H9 (cell line): ENCODE measurements around the gene MRPS21. TPM values are rescaled to one million over a fixed set of nuclear protein-coding genes. Genes with fewer than 3 reads are reported as not detected.
A peak's percentile ranks its signal among the peaks of the same experiment; 100 is the strongest.

Source experiments
- DNase-seq: peaks from one replicate; pipeline ENCODE4 v3.0.0-alpha.2; 2017
- H2AFZ ChIP-seq: one replicate; pipeline ENCODE4 v1.6.1; 2013; ENCODE audit warnings: mild to moderate bottlenecking, low read length, control low read depth, moderate library complexity
- H2AK5ac ChIP-seq: 2 replicates; pipeline ENCODE4 v1.6.1; 2013; ENCODE audit warnings: low read length, control low read depth, mixed read lengths; ENCODE audit not compliant: insufficient read length
- H2BK120ac ChIP-seq: one replicate; pipeline ENCODE4 v1.6.1; 2013; ENCODE audit warnings: low read depth, mild to moderate bottlenecking, low read length, control low read depth, inconsistent platforms; ENCODE audit not compliant: poor library complexity, severe bottlenecking
- H2BK12ac ChIP-seq: 2 replicates; pipeline ENCODE4 v1.6.1; 2013; ENCODE audit warnings: low read length, control low read depth, mixed read lengths, low read depth; ENCODE audit not compliant: insufficient read length
- H2BK15ac ChIP-seq: 2 replicates; pipeline ENCODE4 v1.6.1; 2013; ENCODE audit warnings: low read depth, low read length, control low read depth
- H2BK20ac ChIP-seq: one replicate; pipeline ENCODE4 v1.6.1; 2013; ENCODE audit warnings: low read depth, mild to moderate bottlenecking, low read length, control low read depth, inconsistent platforms; ENCODE audit not compliant: poor library complexity, severe bottlenecking
- H2BK5ac ChIP-seq: 2 replicates; pipeline ENCODE4 v1.6.1; 2013; ENCODE audit warnings: low read length, control low read depth, mixed read lengths; ENCODE audit not compliant: insufficient read length
- H3K14ac ChIP-seq: 2 replicates; pipeline ENCODE4 v1.6.1; 2013; ENCODE audit warnings: low read length, control low read depth; ENCODE audit not compliant: insufficient read depth
- H3K18ac ChIP-seq: 2 replicates; pipeline ENCODE4 v1.6.1; 2013; ENCODE audit warnings: low read depth, mild to moderate bottlenecking, mixed read lengths, low read length, control low read depth; ENCODE audit not compliant: insufficient read length
- H3K23ac ChIP-seq: 2 replicates; pipeline ENCODE4 v1.6.1; 2013; ENCODE audit warnings: low read length, control low read depth, mixed read lengths, low read depth; ENCODE audit not compliant: insufficient read length
- H3K23me2 ChIP-seq: 2 replicates; pipeline ENCODE4 v1.6.1; 2013; ENCODE audit warnings: low read depth, mild to moderate bottlenecking, mixed read lengths, low read length, control low read depth; ENCODE audit not compliant: insufficient read length, poor library complexity, severe bottlenecking
- H3K27ac ChIP-seq: 2 replicates; pipeline ENCODE4 v1.5.1; 2013; ENCODE audit warnings: low read length, control low read depth, mixed read lengths, low read depth; ENCODE audit not compliant: insufficient read length
- H3K27me3 ChIP-seq: 2 replicates; pipeline ENCODE4 v1.6.1; 2013; ENCODE audit warnings: low read length, control low read depth, inconsistent platforms; ENCODE audit not compliant: insufficient read depth
- H3K4ac ChIP-seq: 2 replicates; pipeline ENCODE4 v1.6.1; 2013; ENCODE audit warnings: low read depth, mild to moderate bottlenecking, control low read depth, inconsistent platforms, low read length, moderate library complexity
- H3K4me1 ChIP-seq: 2 replicates; pipeline ENCODE4 v1.6.1; 2013; ENCODE audit warnings: low read length, control low read depth, inconsistent platforms; ENCODE audit not compliant: insufficient read depth
- H3K4me2 ChIP-seq: 2 replicates; pipeline ENCODE4 v1.6.1; 2013; ENCODE audit warnings: low read length, control low read depth, mixed read lengths; ENCODE audit not compliant: insufficient read length, insufficient read depth
- H3K56ac ChIP-seq: 2 replicates; pipeline ENCODE4 v1.6.1; 2013; ENCODE audit warnings: low read depth, mild to moderate bottlenecking, mixed read lengths, low read length, control low read depth; ENCODE audit not compliant: insufficient read length
- H3K79me1 ChIP-seq: 2 replicates; pipeline ENCODE4 v1.6.1; 2013; ENCODE audit warnings: low read depth, mild to moderate bottlenecking, moderate library complexity, low read length, control low read depth, inconsistent platforms; ENCODE audit not compliant: insufficient read depth, poor library complexity, severe bottlenecking
- H3K79me2 ChIP-seq: 2 replicates; pipeline ENCODE4 v1.6.1; 2013; ENCODE audit warnings: low read length, control low read depth, inconsistent platforms; ENCODE audit not compliant: insufficient read depth
- H3K9ac ChIP-seq: 2 replicates; pipeline ENCODE4 v1.6.1; 2013; ENCODE audit warnings: low read length, control low read depth, mixed read lengths; ENCODE audit not compliant: insufficient read length; ENCODE audit errors: extremely low read depth
- H3K9me3 ChIP-seq: one replicate; pipeline ENCODE4 v1.6.1; 2013; ENCODE audit warnings: low read depth, low read length, inconsistent platforms; ENCODE audit not compliant: control insufficient read depth
- H3T11ph ChIP-seq: one replicate; pipeline ENCODE4 v1.6.1; 2013; ENCODE audit warnings: mild to moderate bottlenecking, low read length, control low read depth, inconsistent platforms
- H4K20me1 ChIP-seq: one replicate; pipeline ENCODE4 v1.6.1; 2013; ENCODE audit not compliant: control insufficient read depth, insufficient read length, insufficient read depth
- H4K5ac ChIP-seq: 2 replicates; pipeline ENCODE4 v1.6.1; 2013; ENCODE audit warnings: low read depth, mild to moderate bottlenecking, mixed read lengths, low read length, control low read depth; ENCODE audit not compliant: insufficient read length
- H4K8ac ChIP-seq: replicated peaks from 2 replicates; pipeline ENCODE4 v1.6.1; 2013; ENCODE audit warnings: low read length, control low read depth, mixed read lengths, low read depth; ENCODE audit not compliant: insufficient read length
- H4K91ac ChIP-seq: 2 replicates; pipeline ENCODE4 v1.6.1; 2013; ENCODE audit warnings: low read depth, mild to moderate bottlenecking, moderate library complexity, mixed read lengths, low read length, control low read depth; ENCODE audit not compliant: insufficient read length
- H3K27ac Mint-ChIP-seq, 3 experiments: 2 replicates in 2 of 3; 3 replicates in 1 of 3; pipeline ENCODE4 v1.8.0; 2020 to 2021; ENCODE audit warnings: mixed read lengths in 3 of 3, mild to moderate bottlenecking in 1 of 3, moderate library complexity in 1 of 3
- H3K27me3 Mint-ChIP-seq: 2 replicates; pipeline ENCODE4 v1.8.0; 2021; ENCODE audit warnings: low read depth, mild to moderate bottlenecking, moderate library complexity, mixed read lengths
- H3K36me3 Mint-ChIP-seq, 3 experiments: 2 replicates in 2 of 3; 3 replicates in 1 of 3; pipeline ENCODE4 v1.8.0; 2020 to 2021; ENCODE audit warnings: low read depth in 3 of 3, mixed read lengths in 3 of 3; ENCODE audit not compliant: insufficient read depth in 1 of 3
- H3K4me1 Mint-ChIP-seq, 2 experiments: 2 replicates each; pipeline ENCODE4 v1.8.0; 2020; ENCODE audit warnings: mixed read lengths in 2 of 2
- H3K4me3 Mint-ChIP-seq, 2 experiments: 2 replicates in 1 of 2; 3 replicates in 1 of 2; pipeline ENCODE4 v1.8.0; 2020 to 2021; ENCODE audit warnings: mild to moderate bottlenecking in 2 of 2, mixed read lengths in 2 of 2, moderate library complexity in 1 of 2
- H3K9me3 Mint-ChIP-seq, 2 experiments: 2 replicates in 1 of 2; 3 replicates in 1 of 2; pipeline ENCODE4 v1.8.0; 2020; ENCODE audit warnings: mild to moderate bottlenecking in 2 of 2, mixed read lengths in 2 of 2, moderate library complexity in 1 of 2
- CTCF ChIP-seq: fragments of 200-600 bp; sonication (generic); conservative IDR thresholded peaks from 3 replicates; pipeline ENCODE4 v1.8.0; 2021; ENCODE audit warnings: antibody characterized with exemption, mild to moderate bottlenecking
- WGBS: extraction: QIAGEN DNeasy Blood & Tissue Kit; methylation state at CpG from one replicate; pipeline ENCODE4 v1.1.7; 2013; ENCODE audit warnings: missing lambda C conversion rate, low lambda C conversion rate, mixed read lengths; ENCODE audit not compliant: insufficient read length; ENCODE audit errors: extremely low coverage; 5-methylcytosine and 5-hydroxymethylcytosine counted together
- total RNA-seq: library from RNA; stranded (reverse); gene quantifications from 2 replicates; pipeline ENCODE4 v1.2.1, GENCODE V29; 2021

MRPS21 gene
- total RNA-seq, 1 experiment from 2014 or later = 113 TPM

- Histone ChIP-seq H2BK20ac (no peak overlapping the region), H3K18ac (peak overlapping the region; percentile 47), H3K56ac (no peak overlapping the region), H4K5ac (no peak overlapping the region), H4K20me1 (no peaks in the 10 kb centered on the region), H3K9ac (peak overlapping the region; percentile 71), H2AK5ac (no peak overlapping the region), H3K4ac (no peak overlapping the region), H3K27ac (peak overlapping the region; percentile 80), H3K23ac (no peak overlapping the region), H4K8ac (no peak overlapping the region), H3K4me1 (peaks cover 2% of the 10 kb centered on the region; the same call in 1 of the 2 replicates), H3K14ac (peak overlapping the region; percentile 44; the same call in 1 of the 2 replicates), H3K27me3 (no peaks in the 10 kb centered on the region), H3K9me3 (no peaks in the 10 kb centered on the region), H2BK12ac (no peak overlapping the region), H4K91ac (no peak overlapping the region), H3K79me1 (peaks cover 5% of the 10 kb centered on the region), H2BK15ac (no peak overlapping the region), H3K79me2 (peaks cover 6% of the 10 kb centered on the region; the same call in 1 of the 2 replicates), H3K23me2 (peaks cover 20% of the 10 kb centered on the region), H2BK5ac (no peak overlapping the region), H2BK120ac (no peak overlapping the region), H3K4me2 (peak overlapping the region; percentile 62), H3T11ph (no peak overlapping the region), H2AFZ (no peak overlapping the region)
- H3K9me3 Mint-ChIP-seq = no peaks in the 10 kb centered on the region; a peak in 2 of 5 replicates
- peaks cover 45 to 50% of the 10 kb centered on the region in 2 experiments for H3K4me1 Mint-ChIP-seq
- no CpG with 5 or more reads among the region's 10 CpGs for WGBS
- no peak for DNase-seq
- no peak for TF ChIP-seq CTCF
- H3K27me3 Mint-ChIP-seq = no peaks in the 10 kb centered on the region
- H3K27ac Mint-ChIP-seq = peak overlapping the region; percentile 96 to 99 (median 97)
- peaks cover 22 to 36% (median 35%) of the 10 kb centered on the region in 3 experiments for H3K36me3 Mint-ChIP-seq
- H3K4me3 Mint-ChIP-seq = peak overlapping the region; percentile 100
Observed at GRCh38 chr1:150269451-150269850, 24.2 kb upstream of the MRPS21 start.
